GM12878 (cell line): ENCODE results near the gene SIN3A. TPM values are rescaled to one million over a fixed set of nuclear protein-coding genes. Genes with fewer than 3 reads are reported as not detected.
A peak's percentile ranks its signal among the peaks of the same experiment; 100 is the strongest.

Experiments used
- BHLHE40 ChIP-seq, 2 experiments: fragments of 450-650 bp in 1 of 2; IDR thresholded peaks; 2 replicates each; pipeline ENCODE4 v1.6.1; 2011 to 2017; ENCODE audit warnings: low read depth in 2 of 2, borderline replicate concordance in 1 of 2, improper control_type of control experiment in 1 of 2, low read length in 1 of 2, mild to moderate bottlenecking in 1 of 2
- EGR1 ChIP-seq, 2 experiments: IDR thresholded peaks; 1 replicate in 1 of 2; 2 replicates in 1 of 2; pipeline ENCODE4 v1.6.1; 2011 to 2012; ENCODE audit warnings: low read depth in 2 of 2, low read length in 2 of 2, borderline replicate concordance in 1 of 2, mild to moderate bottlenecking in 1 of 2, moderate library complexity in 1 of 2
- HDGF ChIP-seq: fragments of 450-650 bp; IDR thresholded peaks from 2 replicates; pipeline ENCODE4 v1.6.1; 2016; ENCODE audit warnings: antibody characterized with exemption
- POLR2A ChIP-seq: IDR thresholded peaks from 2 replicates; pipeline ENCODE4 v1.6.1; 2011; ENCODE audit warnings: low read depth, mild to moderate bottlenecking, low read length
- POLR2AphosphoS5 ChIP-seq: IDR thresholded peaks from 2 replicates; pipeline ENCODE4 v1.6.1; 2011; ENCODE audit warnings: mild to moderate bottlenecking, low read length, inconsistent platforms
- REST ChIP-seq: IDR thresholded peaks from 2 replicates; pipeline ENCODE4 v1.6.1; 2012; ENCODE audit warnings: mild to moderate bottlenecking, low read depth, low read length
- polyA plus RNA-seq, 11 experiments: library from polyadenylated mRNA; depleted of rRNA in 4 of 11; unstranded in 6 of 11; stranded (reverse) in 5 of 11; fragments of >200 nt; fragmentation: Nextera tagmentation in 4 of 11; fragmentation: Illumina TruSeq in 1 of 11; extraction: Ambion mirVana in 4 of 11; extraction: Trizol in 1 of 11; gene quantifications; 1 replicate in 1 of 11; 2 replicates in 10 of 11; pipeline versions ENCODE4 v1.2.1 to v1.2.3, GENCODE V29; 2011 to 2016; ENCODE audit warnings: inconsistent platforms in 2 of 11, missing spikeins in 2 of 11, low read depth in 1 of 11
- total RNA-seq, 4 experiments: library from RNA; depleted of rRNA in 3 of 4; stranded (reverse); fragments of >200 nt in 3 of 4; fragmentation: Illumina TruSeq in 1 of 4; extraction: Trizol in 1 of 4; gene quantifications; 2 replicates each; pipeline versions ENCODE4 v1.2.1 to v1.2.3, GENCODE V29; 2013 to 2021

Gene SIN3A
- total and polyA plus RNA-seq, 10 of the 15 experiments (the other 5 are each of a cell fraction or from before 2014, with no cell fraction given) = 6.4 to 62.2 (median 29.2) TPM

DNA sequence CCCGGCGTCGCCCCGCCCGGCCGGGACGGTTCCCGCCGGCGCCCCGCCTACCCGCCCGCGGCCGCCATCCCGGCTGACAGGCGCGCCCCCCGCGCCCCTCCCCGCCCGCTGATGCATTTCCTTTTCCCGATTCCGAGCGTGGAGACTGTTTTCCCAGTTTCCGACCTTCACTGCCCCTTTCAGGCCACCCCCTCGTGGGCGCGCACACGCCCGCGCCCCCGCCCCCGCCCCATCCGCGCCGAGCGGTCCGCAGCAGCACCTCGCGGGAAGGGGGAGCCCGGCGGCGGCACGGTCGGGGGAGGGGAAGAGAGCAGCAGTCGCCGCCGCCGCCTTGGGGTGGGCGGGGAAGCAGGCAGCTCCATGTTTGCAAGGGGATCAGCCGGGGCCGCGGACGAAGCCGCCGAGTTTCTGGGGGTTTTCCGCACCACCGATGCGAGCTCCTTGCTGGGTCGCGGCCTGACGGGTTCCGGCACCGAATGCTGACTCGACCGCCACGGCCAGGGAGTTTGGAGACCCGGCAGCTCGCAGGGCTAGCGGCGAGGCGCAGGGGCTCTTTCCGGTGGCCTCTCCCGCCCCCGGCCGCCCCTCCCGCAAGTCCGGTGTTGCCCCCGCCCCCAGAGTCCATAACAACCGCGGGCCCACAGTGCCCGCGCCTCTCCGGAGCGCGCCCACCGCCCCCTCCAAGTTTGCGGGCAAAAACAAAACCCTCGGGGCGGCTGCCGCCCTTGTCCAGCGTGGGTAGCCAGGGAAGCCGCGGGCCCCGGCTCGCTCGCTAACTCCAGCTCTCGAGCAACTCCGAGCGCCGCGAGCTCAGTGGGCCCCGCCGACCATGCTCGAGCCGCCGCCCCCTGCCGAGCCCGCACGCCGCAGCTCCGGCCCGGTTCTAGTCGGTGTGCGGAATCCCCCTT is 3.2 kb upstream of the SIN3A start (continued):
- TF ChIP-seq REST = no peak
- TF ChIP-seq BHLHE40 (IDR thresholded peaks at IDR 0.05; ENCODE audit: borderline replicate concordance in 1 of 2, low read depth in 2 of 2, low read length in 1 of 2) = peak in 1 of 2 experiments; percentile 58; a peak in 2 of 4 replicates
- peak; percentile 74 for TF ChIP-seq POLR2A
- 0 out of 2 replicates have a peak, but pooled peaks have one; percentile 20 for TF ChIP-seq HDGF
- peak in 1 of 2 experiments; percentile 81; a peak in 2 of 3 replicates for TF ChIP-seq EGR1 (IDR thresholded peaks at IDR 0.05; ENCODE audit: borderline replicate concordance in 1 of 2, low read depth in 2 of 2, low read length in 2 of 2)
- 0 out of 2 replicates have a peak, but pooled peaks have one; percentile 39 for TF ChIP-seq POLR2AphosphoS5
- TF ChIP-seq, all 136 proteins: peak for 15
